Stomach (tissue), 9 donors: ENCODE measurements around the gene GRIP2. TPM values are rescaled to one million over a fixed set of nuclear protein-coding genes. Genes with fewer than 3 reads are reported as not detected.

ENCODE experiments used
- DNase-seq, 2 donors: peaks; one replicate each; pipeline versions ENCODE4 v3.0.0 to v3.0.0-alpha.2; 2013 to 2019
- H3K27ac ChIP-seq, 5 donors: fragments of 200-600 bp in 4 of 5; sonication (generic) in 4 of 5; one replicate each; pipeline ENCODE4 v1.5.1; 2013 to 2019; ENCODE audit warnings: mild to moderate bottlenecking in 1 of 5, moderate library complexity in 1 of 5
- H3K27me3 ChIP-seq, 3 donors: fragments of 200-600 bp; sonication (generic); one replicate each; pipeline ENCODE4 v1.5.1; 2017 to 2019; ENCODE audit warnings: mixed run types in 1 of 3
- H3K36me3 ChIP-seq, 4 donors: fragments of 200-600 bp; sonication (generic); 1 replicate in 3 of 4; 2 replicates in 1 of 4; pipeline ENCODE4 v1.5.1; 2016 to 2019
- H3K4me1 ChIP-seq, 4 donors: fragments of 200-600 bp; sonication (generic); one replicate each; pipeline ENCODE4 v1.5.1; 2016 to 2019
- H3K4me3 ChIP-seq, 4 donors: fragments of 200-600 bp; sonication (generic) in 3 of 4; one replicate each; pipeline ENCODE4 v1.5.1; 2016 to 2019; ENCODE audit warnings: mild to moderate bottlenecking in 1 of 4
- H3K9me3 ChIP-seq, 4 donors: fragments of 200-600 bp; sonication (generic); one replicate each; pipeline ENCODE4 v1.5.1; 2016 to 2019
- EP300 ChIP-seq: sonication (generic); formaldehyde crosslinking; IDR thresholded peaks from one replicate; pipeline ENCODE4 v1.6.1; 2017; ENCODE audit warnings: antibody characterized with exemption
- POLR2A ChIP-seq, 4 donors: fragments of 450-650 bp; IDR thresholded peaks; one replicate each; pipeline ENCODE4 v1.6.1; 2016; ENCODE audit warnings: antibody characterized with exemption in 4 of 4, control low read depth in 2 of 4, mild to moderate bottlenecking in 1 of 4, moderate library complexity in 1 of 4
- POLR2AphosphoS5 ChIP-seq, 3 donors: sonication (generic); formaldehyde crosslinking; IDR thresholded peaks; one replicate each; pipeline ENCODE4 v1.6.1; 2016; ENCODE audit warnings: antibody characterized with exemption in 3 of 3
- WGBS, 5 donors: extraction: QIAGEN DNeasy Blood & Tissue Kit in 3 of 5; methylation state at CpG; one replicate each; pipeline versions ENCODE4 v1.1.5 to v1.1.7; 2013 to 2018; 5-methylcytosine and 5-hydroxymethylcytosine counted together
- intact Hi-C: fragments of 100-400 bp; cut with DNase I; formaldehyde crosslinking; loops from one replicate; pipeline ENCODE4 v1.15.1; 2023; ENCODE audit warnings: low total_unique reads
- polyA plus RNA-seq, 3 donors: library from polyadenylated mRNA; stranded (reverse); fragments of 200-250 nt; gene quantifications; one replicate each; pipeline ENCODE4 v1.2.3, GENCODE V29; 2013
- total RNA-seq, 5 donors: library from RNA; depleted of rRNA; stranded (reverse); fragments of >200 nt; gene quantifications; one replicate each; pipeline versions ENCODE4 v1.1.0 to v1.2.3, GENCODE V29; 2014 to 2016
- TF ChIP-seq, protein P1 (sequence below), 7 experiments: fragments of 450-650 bp in 4 of 7; fragments of 200-600 bp in 3 of 7; sonication (generic) in 3 of 7; IDR thresholded peaks; one replicate each; pipeline ENCODE4 v1.5.1; 2016 to 2019; ENCODE audit warnings: antibody characterized with exemption in 7 of 7, control low read depth in 2 of 7, mild to moderate bottlenecking in 1 of 7
- donor health status: healthy with polysubstance abuse.
- donor health status: Bipolar disorder and iron deficiency.
- donor health status: healthy.

GRIP2 gene
- total and polyA plus RNA-seq, 8 donors = 0.58 to 33.8 (median 2.8) TPM

DNA sequence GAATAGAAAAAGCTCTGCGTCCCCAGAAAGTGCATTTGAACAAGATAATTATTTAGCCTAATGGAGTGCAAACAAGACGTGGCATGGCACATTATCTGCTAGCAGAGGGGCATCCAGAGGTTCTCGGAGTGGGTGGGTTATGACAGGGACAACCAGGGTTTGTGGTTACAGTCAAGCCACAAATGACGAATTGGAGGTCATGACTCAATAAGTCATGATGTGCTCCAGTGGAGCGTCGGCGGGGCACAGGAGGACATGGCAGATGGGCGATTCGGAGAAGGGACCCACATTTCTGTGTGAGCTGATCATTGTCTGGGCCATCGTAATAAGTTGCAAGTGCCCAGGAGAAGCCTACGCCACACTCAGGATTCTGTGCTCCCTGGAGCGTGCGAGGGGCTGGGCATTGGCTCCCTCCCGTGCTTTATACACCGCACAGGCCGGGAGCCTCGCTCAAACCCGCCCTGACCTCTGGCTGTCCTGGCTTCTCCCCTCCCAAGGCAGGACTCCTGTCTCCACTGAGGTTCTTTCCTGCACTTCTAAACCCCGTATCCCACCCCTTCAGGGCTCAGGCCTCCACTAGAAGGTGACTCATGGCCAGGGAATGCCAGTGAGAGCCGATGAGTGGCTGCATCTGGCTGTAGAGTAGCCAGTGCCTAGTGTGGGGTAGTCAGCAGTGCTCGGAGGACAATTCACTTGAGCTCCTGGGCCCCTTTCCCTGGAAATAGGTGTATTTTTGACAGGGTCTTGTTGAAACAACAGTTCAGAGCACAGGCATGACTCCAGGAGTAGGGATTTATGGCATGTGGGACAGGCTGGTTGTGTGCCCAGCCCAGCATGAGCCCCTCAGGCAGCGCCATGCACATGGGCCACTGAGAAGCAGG, 67.4 kb downstream of the GRIP2 start:
- no peak for TF ChIP-seq POLR2AphosphoS5 (IDR thresholded peaks at IDR 0.05)
- TF ChIP-seq, protein P1, sequence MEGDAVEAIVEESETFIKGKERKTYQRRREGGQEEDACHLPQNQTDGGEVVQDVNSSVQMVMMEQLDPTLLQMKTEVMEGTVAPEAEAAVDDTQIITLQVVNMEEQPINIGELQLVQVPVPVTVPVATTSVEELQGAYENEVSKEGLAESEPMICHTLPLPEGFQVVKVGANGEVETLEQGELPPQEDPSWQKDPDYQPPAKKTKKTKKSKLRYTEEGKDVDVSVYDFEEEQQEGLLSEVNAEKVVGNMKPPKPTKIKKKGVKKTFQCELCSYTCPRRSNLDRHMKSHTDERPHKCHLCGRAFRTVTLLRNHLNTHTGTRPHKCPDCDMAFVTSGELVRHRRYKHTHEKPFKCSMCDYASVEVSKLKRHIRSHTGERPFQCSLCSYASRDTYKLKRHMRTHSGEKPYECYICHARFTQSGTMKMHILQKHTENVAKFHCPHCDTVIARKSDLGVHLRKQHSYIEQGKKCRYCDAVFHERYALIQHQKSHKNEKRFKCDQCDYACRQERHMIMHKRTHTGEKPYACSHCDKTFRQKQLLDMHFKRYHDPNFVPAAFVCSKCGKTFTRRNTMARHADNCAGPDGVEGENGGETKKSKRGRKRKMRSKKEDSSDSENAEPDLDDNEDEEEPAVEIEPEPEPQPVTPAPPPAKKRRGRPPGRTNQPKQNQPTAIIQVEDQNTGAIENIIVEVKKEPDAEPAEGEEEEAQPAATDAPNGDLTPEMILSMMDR (IDR thresholded peaks at IDR 0.05) = no peak
- TF ChIP-seq EP300 = no peak
- no peak for TF ChIP-seq POLR2A (IDR thresholded peaks at IDR 0.05)
- Histone ChIP-seq H3K9me3 (no peaks in the 10 kb centered on the region), H3K4me3 (no peak overlapping the region), H3K4me1 (peaks cover 3 to 20% (median 4%) of the 10 kb centered on the region in 4 donors), H3K36me3 (peaks cover 18 to 94% (median 82%) of the 10 kb centered on the region in 4 donors), H3K27me3 (no peaks in the 10 kb centered on the region), H3K27ac (peak overlapping the region in 4 of 5 donors; percentile 10 to 58 (median 40))
- WGBS, 5 donors = 77 to 85% (median 81%) methylated on average over 20 to 22 of the region's 22 CpGs
- peak in 1 of 2 donors; percentile 43 for DNase-seq
- intact Hi-C loops = no loop called here

DNA sequence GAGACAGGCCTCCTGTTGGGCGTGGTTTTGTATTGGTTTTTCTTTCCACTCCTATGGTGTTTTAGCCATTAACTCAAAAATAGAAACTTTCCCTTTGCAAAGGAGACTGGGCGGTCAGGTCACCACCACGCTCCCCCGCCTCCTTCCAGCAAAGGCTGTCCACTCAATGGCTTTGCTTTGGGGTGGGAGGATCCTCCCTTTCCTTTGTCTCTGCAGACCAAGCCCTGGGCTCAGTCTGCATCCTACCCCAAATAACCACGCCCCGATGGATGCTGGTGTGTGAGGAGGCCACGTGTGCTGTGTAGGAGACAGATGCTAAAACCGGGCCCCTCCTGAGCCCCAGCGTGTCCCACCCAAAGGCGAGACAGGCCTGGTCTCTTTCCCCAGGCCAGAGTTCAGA, 68.5 kb downstream of the GRIP2 start:
- H3K27ac ChIP-seq = no peak overlapping the region
- DNase-seq = no peak
- H3K36me3 ChIP-seq = peaks cover 16 to 94% (median 82%) of the 10 kb centered on the region in 4 donors
- no peaks in the 10 kb centered on the region for H3K9me3 ChIP-seq
- peaks cover 3 to 20% (median 4%) of the 10 kb centered on the region in 4 donors for H3K4me1 ChIP-seq
- H3K27me3 ChIP-seq = no peaks in the 10 kb centered on the region
- WGBS, 5 donors = 90 to 97% (median 93%) methylated on average over 7 to 10 of the region's 10 CpGs
- TF ChIP-seq, protein P1 (IDR thresholded peaks at IDR 0.05) = no peak
- TF ChIP-seq POLR2AphosphoS5 (IDR thresholded peaks at IDR 0.05) (no peak), EP300 (no peak), POLR2A (IDR thresholded peaks at IDR 0.05) (no peak)
- intact Hi-C loops = no loop called here
- no peak overlapping the region for H3K4me3 ChIP-seq

DNA sequence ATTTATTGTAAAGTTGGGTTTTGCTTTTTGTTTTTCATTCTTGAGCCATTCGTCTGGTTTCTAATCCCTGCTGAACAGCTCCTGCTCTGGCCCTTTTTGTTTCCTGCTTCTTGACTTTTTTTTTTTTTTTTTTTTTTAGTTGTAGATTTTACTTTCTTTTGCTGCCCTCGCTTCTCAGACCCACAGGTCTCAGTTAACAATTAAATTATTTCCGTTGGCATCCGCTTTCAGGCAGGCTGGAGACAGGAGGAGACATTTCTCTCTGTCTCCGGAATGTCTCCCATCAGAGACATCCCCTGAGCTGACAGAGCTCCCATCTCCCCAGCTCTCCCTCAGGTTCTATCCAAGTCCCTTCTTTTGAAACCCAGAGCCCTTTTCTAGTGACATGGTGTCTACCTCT, 69.1 kb downstream of the GRIP2 start:
- DNase-seq = no peak
- no peaks in the 10 kb centered on the region for H3K27me3 ChIP-seq
- no peak for TF ChIP-seq POLR2A (IDR thresholded peaks at IDR 0.05)
- TF ChIP-seq, protein P1 (IDR thresholded peaks at IDR 0.05) = no peak
- no peak for TF ChIP-seq POLR2AphosphoS5 (IDR thresholded peaks at IDR 0.05)
- no peak for TF ChIP-seq EP300
- no peak overlapping the region for H3K27ac ChIP-seq
- WGBS, 5 donors = 84 to 94% (median 91%) methylated on average over 5 of the region's 5 CpGs
- intact Hi-C loops = no loop called here
- H3K4me3 ChIP-seq = no peak overlapping the region
- peaks cover 3 to 20% (median 4%) of the 10 kb centered on the region in 4 donors for H3K4me1 ChIP-seq
- H3K36me3 ChIP-seq = peaks cover 21 to 94% (median 82%) of the 10 kb centered on the region in 4 donors
- no peaks in the 10 kb centered on the region for H3K9me3 ChIP-seq

DNA sequence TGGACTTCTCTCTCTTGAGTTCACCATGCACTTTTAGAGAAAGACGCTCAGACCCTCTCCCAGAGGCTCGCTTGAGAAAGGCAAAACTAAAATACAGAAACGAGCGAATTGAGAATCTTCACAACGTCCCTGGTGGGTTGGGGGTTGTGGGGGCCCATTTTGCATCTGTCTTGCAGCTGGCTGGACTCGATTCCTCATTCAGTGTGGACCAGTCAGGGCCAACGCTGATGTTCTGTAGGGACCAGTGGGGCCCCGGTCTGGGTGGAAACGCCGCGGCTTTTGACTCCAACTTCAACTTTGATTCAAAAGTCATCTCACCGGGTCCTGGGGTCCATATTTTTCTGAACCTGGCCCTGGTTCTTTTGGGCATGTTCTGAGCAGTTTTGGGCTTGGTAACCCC, 69.7 kb downstream of the GRIP2 start:
- H3K36me3 ChIP-seq = peaks cover 23 to 94% (median 83%) of the 10 kb centered on the region in 4 donors
- WGBS, 5 donors = 75 to 94% (median 91%) methylated on average over 12 of the region's 12 CpGs
- H3K4me3 ChIP-seq = no peak overlapping the region
- intact Hi-C loops = no loop called here
- H3K9me3 ChIP-seq = no peaks in the 10 kb centered on the region
- H3K4me1 ChIP-seq = peaks cover 3 to 20% (median 4%) of the 10 kb centered on the region in 4 donors
- H3K27ac ChIP-seq = no peak overlapping the region
- DNase-seq = no peak
- H3K27me3 ChIP-seq = no peaks in the 10 kb centered on the region
- TF ChIP-seq EP300 (no peak), POLR2AphosphoS5 (IDR thresholded peaks at IDR 0.05) (no peak), POLR2A (IDR thresholded peaks at IDR 0.05) (no peak)
- TF ChIP-seq, protein P1 (IDR thresholded peaks at IDR 0.05) = no peak
